GM23338 (cell line): ENCODE results near the gene EDAR. TPM values are rescaled to one million over a fixed set of nuclear protein-coding genes. Genes with fewer than 3 reads are reported as not detected.

Source experiments
- ETS1 ChIP-seq: IDR thresholded peaks from 2 replicates; pipeline ENCODE4 v1.6.1; 2016; ENCODE audit warnings: antibody characterized with exemption
- JUNB ChIP-seq: IDR thresholded peaks from one replicate; pipeline ENCODE4 v1.6.1; 2016; ENCODE audit warnings: antibody characterized with exemption; ENCODE audit not compliant: unreplicated experiment
- REST ChIP-seq: IDR thresholded peaks from one replicate; pipeline ENCODE4 v1.6.1; 2018; ENCODE audit warnings: antibody characterized with exemption; ENCODE audit not compliant: unreplicated experiment
- ZNF331 ChIP-seq: fragments of 250-450 bp; sonication (Bioruptor Pico); IDR thresholded peaks from 2 replicates; pipeline ENCODE4 v1.5.0; 2020; ENCODE audit warnings: low read depth, mild to moderate bottlenecking, moderate library complexity
- ZNF462 ChIP-seq: fragments of 250-450 bp; sonication (Bioruptor Pico); IDR thresholded peaks from 2 replicates; pipeline ENCODE4 v1.5.0; 2020; ENCODE audit warnings: mild to moderate bottlenecking, moderate library complexity
- polyA plus RNA-seq: library from polyadenylated mRNA; unstranded; fragments of >200 nt; fragmentation: Nextera tagmentation; extraction: Ambion mirVana; gene quantifications from 2 replicates; pipeline ENCODE4 v1.2.1, GENCODE V29; 2016
- total RNA-seq: library from RNA; depleted of rRNA; stranded (reverse); fragments of >200 nt; shearing (Covaris generic); gene quantifications from 2 replicates; pipeline ENCODE4 v1.2.3, GENCODE V29; 2014

EDAR gene
- total and polyA plus RNA-seq, 2 experiments from 2014 or later: not detected

GRCh38 chr2:108941161-108941665, 47.8 kb downstream of the EDAR start (continued):
- TF ChIP-seq ZNF462 (CRISPR knock-in tag): no peak
- no peak for TF ChIP-seq ETS1
- TF ChIP-seq ZNF331 (CRISPR knock-in tag): no peak
- no peak for TF ChIP-seq REST
- no peak for TF ChIP-seq JUNB
